Activated CD8-positive, alpha-beta T cell treated with anti-CD3 and anti-CD28 coated beads, Interleukin-2, amount 10 ng/mL, durations not matched to agents 7 days and 5 days (primary cell): ENCODE results near the gene AMZ1. TPM values are rescaled to one million over a fixed set of nuclear protein-coding genes. Genes with fewer than 3 reads are reported as not detected.

ENCODE experiments used
- ATAC-seq: fragments of 150-1000 bp; cut with Tn5 transposase; one replicate; pipeline ENCODE4 v1.10.0; 2021; ENCODE audit warnings: moderate library complexity
- CTCF ChIA-PET: fragments of 350-600 bp; sonication (Branson Sonifier 250); formaldehyde crosslinking; loops from one replicate; lab custom pipeline; 2021; ENCODE audit warnings: antibody characterized with exemption; lab: Charles Lee
- POLR2A ChIA-PET: fragments of 350-600 bp; sonication (Branson Sonifier 250); formaldehyde crosslinking; loops from one replicate; lab custom pipeline; 2021; ENCODE audit warnings: antibody characterized with exemption; lab: Charles Lee
- DNase-seq: peaks from one replicate; pipeline ENCODE4 v3.0.0-alpha.2; 2020
- H3K27ac Mint-ChIP-seq: one replicate; pipeline ENCODE4 v1.8.0; 2021; ENCODE audit warnings: mild to moderate bottlenecking, mixed read lengths
- H3K27me3 Mint-ChIP-seq: one replicate; pipeline ENCODE4 v1.8.0; 2021; ENCODE audit warnings: low read depth, mixed read lengths
- H3K36me3 Mint-ChIP-seq: one replicate; pipeline ENCODE4 v1.8.0; 2021; ENCODE audit warnings: low read depth, mixed read lengths
- H3K4me1 Mint-ChIP-seq: one replicate; pipeline ENCODE4 v1.8.0; 2021; ENCODE audit warnings: low read depth, mixed read lengths
- H3K4me3 Mint-ChIP-seq: one replicate; pipeline ENCODE4 v1.8.0; 2021; ENCODE audit warnings: mild to moderate bottlenecking, mixed read lengths
- H3K9me3 Mint-ChIP-seq: one replicate; pipeline ENCODE4 v1.8.0; 2022; ENCODE audit warnings: mixed read lengths; ENCODE audit not compliant: insufficient read depth
- total RNA-seq, 2 experiments: library from RNA; stranded (reverse); gene quantifications; one replicate each; pipeline ENCODE4 v1.2.3, GENCODE V29; 2021

The AMZ1 gene
- total RNA-seq, 2 experiments from 2014 or later: not detected

DNA sequence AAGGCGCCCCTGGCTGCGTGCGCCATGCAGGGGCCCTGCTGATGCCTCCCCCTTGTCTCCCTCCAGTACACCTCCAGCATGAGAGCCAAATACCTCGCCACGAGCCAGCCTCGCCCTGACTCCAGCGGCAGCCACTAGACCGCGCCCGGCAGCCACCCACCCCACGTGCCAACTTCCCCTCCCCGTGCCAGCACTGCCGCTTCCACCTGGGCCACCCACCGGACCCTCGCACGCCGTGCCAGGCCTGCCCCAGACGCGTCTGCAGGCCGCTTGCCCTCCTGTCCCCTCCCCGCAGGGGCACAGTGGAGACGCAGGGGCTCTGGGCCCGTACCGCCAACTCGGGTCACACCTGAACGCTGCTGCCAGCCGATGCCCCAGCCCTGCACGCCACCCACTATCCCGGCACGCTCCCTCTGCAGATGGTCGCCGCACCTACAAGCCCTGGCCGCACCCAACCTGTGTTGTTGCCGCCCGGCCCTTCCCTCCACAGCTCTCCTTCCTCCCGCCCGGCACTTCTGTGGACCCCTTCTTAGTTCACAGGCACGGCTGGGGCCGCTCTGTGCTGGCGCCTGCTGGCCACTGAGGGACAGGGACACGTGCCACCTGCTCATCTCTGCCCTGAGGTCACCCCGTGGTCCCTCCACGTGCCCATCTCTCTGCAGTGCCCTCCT lies 26.3 kb upstream of the AMZ1 start:
- CTCF ChIA-PET: interaction anchor here (1.8 kb wide), 1 partner anchor 10 kb away, joined by 3 read pairs; no protein-coding TSS in a partner anchor
- POLR2A ChIA-PET: no interaction called here
- Mint-ChIP-seq H3K4me3 (no peak overlapping the region), H3K27me3 (peaks cover 3% of the 10 kb centered on the region), H3K27ac (no peak overlapping the region), H3K9me3 (no peaks in the 10 kb centered on the region), H3K36me3 (no peaks in the 10 kb centered on the region), H3K4me1 (peaks cover 3% of the 10 kb centered on the region)
- DNase-seq: no peak
- ATAC-seq: no peak

DNA sequence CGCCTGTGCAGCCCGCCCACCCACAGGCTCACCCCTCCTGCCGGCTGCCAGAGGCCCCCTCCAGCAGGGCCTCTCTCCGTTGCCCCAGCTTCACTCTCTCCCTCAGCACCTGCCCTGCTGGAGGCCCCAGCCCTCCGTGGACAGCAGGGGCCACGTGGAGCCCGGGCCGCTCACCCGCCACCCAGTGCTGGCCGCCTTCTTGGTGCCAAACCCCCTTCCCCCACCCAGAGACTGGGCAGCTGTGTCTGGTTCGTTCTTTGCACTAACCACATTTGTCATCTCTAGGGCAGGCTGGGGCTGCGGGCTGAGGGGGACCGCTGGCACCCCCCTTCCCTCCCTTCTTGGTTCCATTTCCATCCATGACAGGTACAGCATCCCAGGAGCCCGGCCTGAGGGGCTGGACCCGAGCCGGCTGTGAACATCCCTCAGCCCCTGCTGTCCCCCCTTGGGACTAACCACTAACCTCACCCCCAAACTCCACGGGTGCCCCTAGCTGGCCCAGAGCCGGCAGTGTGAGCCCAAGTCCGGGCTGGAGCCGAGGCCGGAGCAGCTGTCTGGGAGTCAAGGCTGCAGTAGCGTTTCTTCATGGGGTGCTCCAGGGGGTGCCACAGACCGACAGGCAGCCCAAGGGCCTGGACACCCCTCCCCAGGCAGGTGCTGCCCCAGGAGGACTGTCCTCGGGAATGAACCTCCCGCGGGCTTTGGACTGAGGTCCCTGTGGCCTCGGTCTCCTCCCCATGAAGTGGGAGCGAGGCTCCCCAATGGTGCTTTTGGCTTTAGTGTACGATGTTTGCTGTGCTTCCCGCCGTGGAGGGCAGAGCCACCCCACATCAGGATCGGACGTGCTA lies 25.5 kb upstream of the AMZ1 start:
- ATAC-seq (no peak), DNase-seq (no peak)
- Mint-ChIP-seq H3K9me3 (no peaks in the 10 kb centered on the region), H3K36me3 (no peaks in the 10 kb centered on the region), H3K4me1 (peaks cover 3% of the 10 kb centered on the region), H3K27me3 (peaks cover 3% of the 10 kb centered on the region), H3K27ac (no peak overlapping the region), H3K4me3 (no peak overlapping the region)
- ChIA-PET CTCF (interaction anchor here (1.8 kb wide), 1 partner anchor 11 kb away, joined by 3 read pairs; no protein-coding TSS in a partner anchor), POLR2A (interaction anchor here (1.0 kb wide), 1 partner anchor 11 kb away, joined by 3 read pairs; no protein-coding TSS in a partner anchor)

DNA sequence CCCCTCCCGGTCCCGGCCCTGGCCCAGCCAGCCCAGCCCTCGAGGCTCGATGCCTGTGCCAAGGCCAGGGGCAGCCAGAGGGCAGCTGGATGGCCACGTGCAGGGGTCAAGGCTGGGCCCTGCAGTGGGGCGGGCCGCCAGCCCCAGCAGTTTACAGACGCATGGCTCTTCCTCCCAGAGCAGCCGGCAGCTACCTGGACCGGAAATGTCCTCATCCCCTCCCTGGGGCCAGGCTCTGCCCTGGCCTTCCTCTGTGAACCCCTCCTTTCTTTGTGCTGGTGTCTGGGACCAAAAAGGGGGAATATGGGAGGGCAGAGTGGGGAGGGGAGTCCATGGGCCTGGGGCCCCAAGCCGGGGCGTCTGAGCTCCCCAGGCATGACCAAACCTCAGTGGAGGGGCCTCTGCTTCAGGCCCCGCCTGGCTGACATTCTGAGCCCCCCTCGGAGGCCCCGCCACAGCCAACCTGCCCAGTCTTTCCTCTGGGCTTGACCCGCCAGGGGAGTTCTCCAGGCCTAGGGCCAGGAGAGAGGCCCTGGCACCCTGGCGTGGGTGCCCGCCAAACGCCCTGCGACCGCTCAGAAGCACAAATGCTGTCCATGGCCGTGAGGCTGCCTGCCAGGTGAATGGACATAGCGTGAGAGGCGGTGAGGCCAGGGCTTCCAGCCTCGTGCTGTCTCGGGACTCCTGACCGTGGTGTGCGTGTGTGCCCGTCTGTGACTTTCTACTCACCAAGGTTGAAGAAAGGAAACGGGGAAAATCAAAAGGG lies 24.7 kb upstream of the AMZ1 start:
- Mint-ChIP-seq H3K27me3 (peaks cover 8% of the 10 kb centered on the region), H3K4me3 (no peak overlapping the region), H3K9me3 (no peaks in the 10 kb centered on the region), H3K27ac (no peak overlapping the region), H3K36me3 (no peaks in the 10 kb centered on the region), H3K4me1 (peaks cover 3% of the 10 kb centered on the region)
- ChIA-PET CTCF (interaction anchor here (1.8 kb wide), 1 partner anchor 12 kb away, joined by 3 read pairs; no protein-coding TSS in a partner anchor), POLR2A (interaction anchor here (1.0 kb wide), 1 partner anchor 12 kb away, joined by 3 read pairs; no protein-coding TSS in a partner anchor)
- ATAC-seq: no peak
- DNase-seq: no peak

DNA sequence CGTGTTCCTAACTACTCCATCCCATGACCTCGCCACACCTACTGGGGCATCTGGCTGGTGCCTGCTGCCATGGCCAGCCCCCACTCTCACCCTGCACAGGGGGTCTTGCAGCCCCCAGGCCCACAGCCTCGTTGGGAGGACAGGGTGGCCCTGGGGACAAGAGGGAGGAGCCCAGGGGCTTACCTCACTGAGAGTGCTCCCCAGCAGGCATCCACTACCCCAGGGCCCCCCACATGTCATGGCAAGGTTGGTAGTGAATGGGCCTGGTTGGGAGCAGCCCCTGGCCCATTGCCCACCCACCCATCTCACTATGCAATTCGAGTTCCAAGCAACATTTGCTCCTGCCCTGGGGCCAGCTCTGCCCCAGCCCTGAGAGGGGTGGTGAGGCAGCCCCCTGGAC lies 24.0 kb upstream of the AMZ1 start:
- Mint-ChIP-seq H3K4me1 (peaks cover 3% of the 10 kb centered on the region), H3K9me3 (no peaks in the 10 kb centered on the region), H3K36me3 (no peaks in the 10 kb centered on the region), H3K4me3 (no peak overlapping the region), H3K27me3 (peaks cover 8% of the 10 kb centered on the region), H3K27ac (no peak overlapping the region)
- CTCF ChIA-PET: no interaction called here
- ATAC-seq (no peak), DNase-seq (no peak)
- POLR2A ChIA-PET: no interaction called here

DNA sequence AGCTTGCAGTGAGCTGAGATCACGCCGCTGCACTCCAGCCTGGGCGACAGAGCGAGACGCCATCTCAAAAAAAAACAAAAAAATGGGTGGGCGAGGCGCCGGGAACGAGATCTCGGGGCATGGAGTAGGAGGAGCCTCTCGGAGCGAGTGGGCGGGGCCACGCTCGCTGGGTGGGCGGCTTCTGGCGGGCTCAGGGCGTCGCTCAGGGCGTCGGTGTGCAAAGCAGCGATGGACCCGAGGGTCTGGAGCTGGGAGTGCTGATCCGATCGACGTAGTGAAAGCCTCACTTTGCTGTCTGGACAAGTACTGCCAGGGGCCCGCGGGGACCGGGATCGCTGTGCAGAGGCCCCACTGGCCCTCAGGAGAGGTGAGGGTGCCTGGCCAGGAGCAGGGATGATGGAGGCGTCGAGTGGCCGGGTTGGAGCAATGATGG lies 22.6 kb upstream of the AMZ1 start:
- H3K36me3 Mint-ChIP-seq: no peaks in the 10 kb centered on the region
- CTCF ChIA-PET: interaction anchor here (10.1 kb wide), 1 partner anchor 42 kb away, joined by 189 read pairs; no protein-coding TSS in a partner anchor

DNA sequence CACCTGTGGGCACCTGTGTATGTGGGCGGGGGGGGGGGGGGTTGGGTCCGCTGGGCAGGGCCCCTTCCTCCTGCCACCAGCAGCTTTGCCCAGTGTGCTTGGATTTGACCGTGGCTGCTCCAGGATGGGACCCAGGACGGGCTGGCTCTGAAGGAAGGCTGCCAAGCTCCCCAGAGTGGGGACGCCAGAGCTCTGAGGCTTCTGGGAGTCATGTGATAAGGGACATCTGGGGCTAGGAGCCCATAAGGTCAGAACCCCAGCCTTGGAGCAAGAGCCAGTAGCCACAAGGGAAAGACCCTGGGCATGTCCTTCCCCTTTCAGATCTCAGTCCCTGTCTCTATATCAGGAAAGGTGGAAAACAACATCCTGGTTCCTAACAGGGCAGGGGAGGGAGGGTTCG lies 21.8 kb upstream of the AMZ1 start:
- no peaks in the 10 kb centered on the region for H3K9me3 Mint-ChIP-seq
- no peak overlapping the region for H3K27ac Mint-ChIP-seq
- H3K36me3 Mint-ChIP-seq: no peaks in the 10 kb centered on the region
- ChIA-PET CTCF (interaction anchor here (10.1 kb wide), 1 partner anchor 42 kb away, joined by 189 read pairs; no protein-coding TSS in a partner anchor), POLR2A (no interaction called here)
- peaks cover 13% of the 10 kb centered on the region for H3K4me1 Mint-ChIP-seq
- ATAC-seq (no peak), DNase-seq (no peak)
- no peak overlapping the region for H3K4me3 Mint-ChIP-seq
- peaks cover 16% of the 10 kb centered on the region for H3K27me3 Mint-ChIP-seq

More for the DNA sequence above, 22.6 kb upstream of the AMZ1 start:
- ATAC-seq (no peak), DNase-seq (no peak)
- POLR2A ChIA-PET: interaction anchor here (0.7 kb wide), 1 partner anchor 42 kb away, joined by 3 read pairs; no protein-coding TSS in a partner anchor
- Mint-ChIP-seq H3K27me3 (peaks cover 16% of the 10 kb centered on the region), H3K4me3 (no peak overlapping the region), H3K27ac (no peak overlapping the region), H3K4me1 (peaks cover 6% of the 10 kb centered on the region), H3K9me3 (no peaks in the 10 kb centered on the region)

DNA sequence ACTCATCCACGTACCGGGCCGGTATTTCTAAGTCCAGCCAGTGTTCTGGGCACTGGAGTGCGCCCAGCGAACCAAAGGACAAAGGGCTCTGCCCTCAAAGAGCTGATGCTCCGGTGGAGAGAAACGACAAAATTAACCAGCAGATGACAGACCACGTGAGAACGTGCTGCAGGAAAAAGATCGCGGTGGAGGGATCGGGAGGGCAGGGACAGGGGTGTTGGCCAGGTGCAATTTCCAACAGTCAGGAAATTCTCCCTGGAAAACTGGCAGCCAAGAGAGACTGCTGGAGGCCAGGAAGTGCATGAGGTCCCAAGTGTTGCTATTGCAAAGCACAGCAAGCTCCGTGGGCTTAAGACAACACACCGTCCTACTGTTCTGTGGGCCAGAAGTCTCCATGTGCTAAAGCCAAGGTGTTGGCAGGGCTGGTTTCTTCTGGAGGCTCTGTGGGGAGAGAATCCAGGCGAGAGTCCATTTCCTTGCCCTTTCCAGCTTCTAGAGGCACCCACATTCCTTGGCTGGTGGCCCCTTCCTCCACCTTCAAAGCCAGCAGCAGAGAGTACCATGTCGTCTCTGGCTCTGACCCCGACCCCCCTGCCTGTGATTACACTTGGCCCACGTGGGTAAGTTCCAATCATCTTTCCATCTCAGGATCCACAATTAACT lies 21.3 kb upstream of the AMZ1 start:
- ATAC-seq (no peak), DNase-seq (no peak)
- Mint-ChIP-seq H3K9me3 (no peaks in the 10 kb centered on the region), H3K4me1 (peaks cover 14% of the 10 kb centered on the region), H3K4me3 (no peak overlapping the region), H3K36me3 (no peaks in the 10 kb centered on the region), H3K27ac (no peak overlapping the region), H3K27me3 (peaks cover 16% of the 10 kb centered on the region)
- POLR2A ChIA-PET: no interaction called here
- CTCF ChIA-PET: interaction anchor here (10.1 kb wide), 1 partner anchor 41 kb away, joined by 189 read pairs; no protein-coding TSS in a partner anchor

DNA sequence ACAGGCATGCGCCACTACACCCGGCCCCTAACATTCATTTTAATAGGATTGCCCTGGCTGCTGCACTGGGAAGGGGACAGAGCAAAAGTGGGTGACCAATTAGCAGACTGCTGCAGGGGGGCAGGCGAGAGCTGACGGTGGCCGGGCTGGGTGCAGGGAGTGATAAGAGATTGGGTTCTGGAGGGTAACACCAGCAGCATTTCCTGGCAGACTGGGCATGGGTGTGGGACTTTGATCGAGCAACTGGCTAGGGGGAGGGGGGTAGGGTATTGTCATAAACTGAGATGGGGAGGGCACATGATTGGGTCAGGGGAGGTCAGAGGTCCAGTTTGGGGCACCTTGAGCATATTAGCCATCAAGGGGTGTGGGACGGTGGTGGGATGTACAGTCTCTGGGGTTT lies 20.2 kb upstream of the AMZ1 start:
- peaks cover 14% of the 10 kb centered on the region for H3K4me1 Mint-ChIP-seq
- H3K27me3 Mint-ChIP-seq: peaks cover 16% of the 10 kb centered on the region
- ChIA-PET CTCF (interaction anchor here (10.1 kb wide), 1 partner anchor 40 kb away, joined by 189 read pairs; no protein-coding TSS in a partner anchor), POLR2A (no interaction called here)
- no peak for DNase-seq
- no peak overlapping the region for H3K4me3 Mint-ChIP-seq
- no peaks in the 10 kb centered on the region for H3K9me3 Mint-ChIP-seq
- no peak for ATAC-seq
- H3K36me3 Mint-ChIP-seq: no peaks in the 10 kb centered on the region
- no peak overlapping the region for H3K27ac Mint-ChIP-seq

DNA sequence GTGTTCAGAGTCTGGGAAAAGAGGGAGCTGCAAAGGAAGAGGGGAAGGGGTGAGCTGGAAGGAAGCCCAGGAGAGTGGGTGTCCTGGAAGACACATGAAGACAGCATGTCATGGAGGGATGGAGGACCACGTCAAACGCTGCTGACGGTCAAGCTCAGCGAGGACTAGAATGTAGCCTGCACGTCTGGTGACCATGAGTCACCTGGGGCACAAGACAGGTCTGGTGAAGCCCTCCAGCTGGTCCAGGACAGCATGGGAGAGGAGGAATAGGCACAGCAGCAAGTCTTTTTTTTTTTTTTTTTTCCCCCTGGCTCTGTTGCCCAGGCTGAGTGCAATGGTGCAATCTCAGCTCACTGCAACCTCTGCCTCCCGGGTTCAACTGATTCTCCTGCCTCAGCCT lies 19.6 kb upstream of the AMZ1 start:
- CTCF ChIA-PET: interaction anchor here (10.1 kb wide), 1 partner anchor 39 kb away, joined by 189 read pairs; no protein-coding TSS in a partner anchor
- H3K9me3 Mint-ChIP-seq: no peaks in the 10 kb centered on the region

DNA sequence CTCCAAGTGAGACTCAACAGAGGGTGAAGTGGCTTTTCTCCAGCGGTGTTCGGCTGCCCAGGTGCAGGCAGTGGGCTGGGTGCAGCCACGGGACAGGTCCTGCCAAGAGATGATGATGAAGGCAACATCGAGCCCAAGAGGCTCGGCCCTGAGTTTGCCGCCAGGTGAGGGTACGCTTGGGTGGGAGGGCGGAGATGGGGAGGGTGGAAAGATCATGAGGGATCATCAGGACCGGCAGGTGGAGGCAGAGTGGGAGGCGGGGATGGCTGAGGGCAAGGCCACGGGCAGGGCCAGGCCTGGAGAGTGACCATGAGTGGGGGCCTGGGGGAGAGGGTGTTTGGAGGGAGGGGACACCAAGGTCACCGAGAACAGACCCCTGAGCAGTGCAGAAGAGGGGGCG lies 17.8 kb upstream of the AMZ1 start:
- DNase-seq (no peak), ATAC-seq (no peak)
- Mint-ChIP-seq H3K4me3 (no peak overlapping the region), H3K4me1 (peaks cover 14% of the 10 kb centered on the region), H3K27ac (no peak overlapping the region), H3K36me3 (no peaks in the 10 kb centered on the region), H3K9me3 (no peaks in the 10 kb centered on the region), H3K27me3 (peaks cover 26% of the 10 kb centered on the region)
- POLR2A ChIA-PET: interaction anchor here (1.7 to 4.0 kb wide), 2 partner anchors 30 to 39 kb away, joined by 5 to 15 read pairs; no protein-coding TSS in a partner anchor
- CTCF ChIA-PET: interaction anchor here (1.1 to 10.1 kb wide), 18 partner anchors 10 to 218 kb away, joined by 3 to 189 read pairs (median 4); no protein-coding TSS in a partner anchor

More for the DNA sequence above, 19.6 kb upstream of the AMZ1 start:
- DNase-seq: no peak
- H3K4me3 Mint-ChIP-seq: no peak overlapping the region
- no peaks in the 10 kb centered on the region for H3K36me3 Mint-ChIP-seq
- POLR2A ChIA-PET: interaction anchor here (4.0 kb wide), 1 partner anchor 41 kb away, joined by 15 read pairs; no protein-coding TSS in a partner anchor
- H3K27me3 Mint-ChIP-seq: peaks cover 16% of the 10 kb centered on the region
- peaks cover 14% of the 10 kb centered on the region for H3K4me1 Mint-ChIP-seq
- H3K27ac Mint-ChIP-seq: no peak overlapping the region
- no peak for ATAC-seq
